Neural cell (in vitro differentiated cells): ENCODE data around the gene USP32.

Experiments
- TAF1 ChIP-seq: IDR thresholded peaks from 2 replicates; pipeline ENCODE4 v1.6.1; 2012; ENCODE audit warnings: low read depth
- TF ChIP-seq, protein P1 (sequence below): fragments of 450-650 bp; IDR thresholded peaks from 2 replicates; pipeline ENCODE4 v1.5.1; 2014; ENCODE audit warnings: antibody characterized with exemption, mild to moderate bottlenecking, moderate library complexity; ENCODE audit not compliant: poor library complexity, severe bottlenecking

DNA sequence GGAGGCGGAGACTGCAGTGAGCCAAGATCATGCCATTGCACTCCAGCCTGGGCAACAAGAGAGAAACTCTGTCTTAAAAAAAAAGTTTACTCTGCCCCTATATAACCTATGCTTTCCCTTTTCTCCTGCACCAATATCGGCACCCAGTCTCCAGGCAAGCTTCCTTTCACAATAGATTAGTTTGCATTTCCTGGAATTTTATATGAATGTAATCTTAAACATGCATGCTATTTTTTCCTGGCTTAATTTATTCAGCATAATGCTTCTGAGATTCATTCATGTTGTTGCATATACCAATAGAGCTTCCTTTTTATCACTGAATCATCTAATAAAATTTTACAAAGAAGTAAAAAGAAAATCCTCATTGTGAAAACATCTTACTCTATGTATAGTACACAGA, 59.4 kb downstream of the USP32 start:
- TF ChIP-seq TAF1 = no peak
- TF ChIP-seq, protein P1, sequence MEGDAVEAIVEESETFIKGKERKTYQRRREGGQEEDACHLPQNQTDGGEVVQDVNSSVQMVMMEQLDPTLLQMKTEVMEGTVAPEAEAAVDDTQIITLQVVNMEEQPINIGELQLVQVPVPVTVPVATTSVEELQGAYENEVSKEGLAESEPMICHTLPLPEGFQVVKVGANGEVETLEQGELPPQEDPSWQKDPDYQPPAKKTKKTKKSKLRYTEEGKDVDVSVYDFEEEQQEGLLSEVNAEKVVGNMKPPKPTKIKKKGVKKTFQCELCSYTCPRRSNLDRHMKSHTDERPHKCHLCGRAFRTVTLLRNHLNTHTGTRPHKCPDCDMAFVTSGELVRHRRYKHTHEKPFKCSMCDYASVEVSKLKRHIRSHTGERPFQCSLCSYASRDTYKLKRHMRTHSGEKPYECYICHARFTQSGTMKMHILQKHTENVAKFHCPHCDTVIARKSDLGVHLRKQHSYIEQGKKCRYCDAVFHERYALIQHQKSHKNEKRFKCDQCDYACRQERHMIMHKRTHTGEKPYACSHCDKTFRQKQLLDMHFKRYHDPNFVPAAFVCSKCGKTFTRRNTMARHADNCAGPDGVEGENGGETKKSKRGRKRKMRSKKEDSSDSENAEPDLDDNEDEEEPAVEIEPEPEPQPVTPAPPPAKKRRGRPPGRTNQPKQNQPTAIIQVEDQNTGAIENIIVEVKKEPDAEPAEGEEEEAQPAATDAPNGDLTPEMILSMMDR = no peak
